GM19035 (cell line): ENCODE results near the gene DROSHA.
"Not testable (repeated sequence)": the region's sequence is repeated elsewhere in the genome, so short reads cannot be mapped to it uniquely, and the experiment has no call there.

Experiments
- ATAC-seq: cut with Tn5 transposase; IDR thresholded peaks from one replicate; pipeline ENCODE4 v1.9.1; 2021; ENCODE audit not compliant: unreplicated experiment

DROSHA gene

GRCh38 chr5:31531888-31532547 is at the start of gene DROSHA, which contains the start of gene C5orf22:
Gene DROSHA (minus strand): TSS chr5:31532093. CDS start chr5:31529059, 3,034 bp downstream.
Gene C5orf22 (plus strand): TSS chr5:31532301. CDS start chr5:31532393, 92 bp downstream.
- peak; percentile 97 for ATAC-seq

- no peak for ATAC-seq
These were observed 47.7 kb upstream of the DROSHA start for GRCh38 chr5:31579558-31579957.

- ATAC-seq, result no peak
These were observed 45.5 kb upstream of the DROSHA start for GRCh38 chr5:31577438-31577837.

GRCh38 chr5:31574772-31575171 is 42.9 kb upstream of the DROSHA start:
- ATAC-seq, result no peak

GRCh38 chr5:31573494-31574142 is 41.7 kb upstream of the DROSHA start:
- peak; percentile 81 for ATAC-seq

GRCh38 chr5:31569068-31569467 is 37.2 kb upstream of the DROSHA start:
- ATAC-seq, result no peak

GRCh38 chr5:31568302-31568835 is 36.5 kb upstream of the DROSHA start:
- no peak for ATAC-seq

- ATAC-seq, result not testable (repeated sequence)
These were observed 34.5 kb upstream of the DROSHA start for GRCh38 chr5:31566362-31566761.

- no peak for ATAC-seq
These were observed 31.3 kb upstream of the DROSHA start for GRCh38 chr5:31563216-31563615.

GRCh38 chr5:31561946-31562345 is 30.1 kb upstream of the DROSHA start:
- ATAC-seq, result no peak

GRCh38 chr5:31559942-31560341 is 28.0 kb upstream of the DROSHA start:
- ATAC-seq, result no peak

- ATAC-seq, result no peak
These were observed 24.6 kb upstream of the DROSHA start for GRCh38 chr5:31556461-31556860.

GRCh38 chr5:31554552-31554951 is 22.7 kb upstream of the DROSHA start:
- no peak for ATAC-seq

GRCh38 chr5:31553863-31554262 is 22.0 kb upstream of the DROSHA start:
- ATAC-seq, result no peak

GRCh38 chr5:31551878-31552277 is 20.0 kb upstream of the DROSHA start:
- ATAC-seq, result no peak

GRCh38 chr5:31549114-31549513 is 17.2 kb upstream of the DROSHA start:
- ATAC-seq, result not testable (repeated sequence)

GRCh38 chr5:31537851-31538250 is 6.0 kb upstream of the DROSHA start:
- no peak for ATAC-seq

GRCh38 chr5:31537349-31537748 is 5.5 kb upstream of the DROSHA start:
- no peak for ATAC-seq

- ATAC-seq, result no peak
These were observed 5.0 kb upstream of the DROSHA start for GRCh38 chr5:31536873-31537272.

GRCh38 chr5:31534527-31535046 is 2.7 kb upstream of the DROSHA start:
- ATAC-seq, result no peak

- peak; percentile 36 for ATAC-seq
These were observed 378 bp downstream of the DROSHA start for GRCh38 chr5:31531543-31531887.
